ENCODE results near the gene LHX8.

The LHX8 gene

GRCh38 chr1:75198761-75199160 lies 64.6 kb downstream of the LHX8 start:
- Mint-ChIP-seq H3K4me1 (ENCODE audit: low read depth in 2 of 2) (no peaks in the 10 kb centered on the region), H3K9me3 (peaks cover 1 to 2% of the 10 kb centered on the region in 2 donors), H3K27me3 (no peaks in the 10 kb centered on the region), H3K27ac (no peak overlapping the region), H3K36me3 (ENCODE audit: insufficient read depth) (no peaks in the 10 kb centered on the region), H3K4me3 (no peak overlapping the region)
- ATAC-seq (replicated peaks) (no peak), DNase-seq (no peak)

DNA sequence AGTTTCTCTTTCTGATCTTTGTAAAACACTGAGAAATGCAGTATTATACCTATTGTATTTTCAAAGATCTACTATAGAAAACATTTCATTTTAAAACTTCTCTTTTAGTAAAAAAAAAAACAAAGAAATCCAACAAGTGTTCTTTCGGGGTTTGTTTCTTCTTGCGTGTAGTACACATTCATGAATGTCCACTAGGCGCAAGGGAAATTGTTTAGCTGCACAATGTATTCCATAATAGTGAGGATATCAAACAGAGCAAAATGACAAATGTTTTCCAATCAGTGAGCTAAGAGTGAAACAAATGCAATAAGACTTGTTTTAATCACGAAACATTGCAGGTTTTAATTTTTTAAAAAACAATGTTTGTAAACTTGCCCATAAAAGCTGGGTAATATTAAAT lies 68.6 kb downstream of the LHX8 start:
- Mint-ChIP-seq H3K4me3 (no peak overlapping the region), H3K36me3 (ENCODE audit: insufficient read depth) (no peaks in the 10 kb centered on the region), H3K4me1 (ENCODE audit: low read depth in 2 of 2) (no peaks in the 10 kb centered on the region), H3K27me3 (no peaks in the 10 kb centered on the region), H3K27ac (no peak overlapping the region), H3K9me3 (peaks cover 0 to 2% of the 10 kb centered on the region in 2 donors)
- no peak for DNase-seq
- no peak for ATAC-seq (replicated peaks)

- ATAC-seq (replicated peaks) (no peak), DNase-seq (no peak)
- Mint-ChIP-seq H3K4me3 (no peak overlapping the region), H3K27me3 (no peaks in the 10 kb centered on the region), H3K36me3 (ENCODE audit: insufficient read depth) (no peaks in the 10 kb centered on the region), H3K9me3 (peaks cover 0 to 2% of the 10 kb centered on the region in 2 donors), H3K27ac (no peak overlapping the region), H3K4me1 (ENCODE audit: low read depth in 2 of 2) (no peaks in the 10 kb centered on the region)
Measured at GRCh38 chr1:75203415-75204277, 69.5 kb downstream of the LHX8 start.

- DNase-seq (no peak), ATAC-seq (replicated peaks) (no peak)
- Mint-ChIP-seq H3K4me3 (no peak overlapping the region), H3K27me3 (no peaks in the 10 kb centered on the region), H3K4me1 (ENCODE audit: low read depth in 2 of 2) (no peaks in the 10 kb centered on the region), H3K9me3 (no peaks in the 10 kb centered on the region), H3K36me3 (ENCODE audit: insufficient read depth) (no peaks in the 10 kb centered on the region), H3K27ac (no peak overlapping the region)
Measured at GRCh38 chr1:75208862-75209261, 74.7 kb downstream of the LHX8 start.

Data from effector memory CD8-positive, alpha-beta T cell (primary cell).